Activated CD8-positive, alpha-beta T cell treated with anti-CD3 and anti-CD28 coated beads for 36 hours (primary cell): Measurements from ENCODE around the gene ARHGEF1. TPM values are rescaled to one million over a fixed set of nuclear protein-coding genes. Genes with fewer than 3 reads are reported as not detected.

ENCODE experiments used
- ATAC-seq: fragments of 200-7000 bp; cut with Tn5 transposase; one replicate; pipeline ENCODE4 v1.10.0; 2021; ENCODE audit warnings: mild to moderate bottlenecking, moderate library complexity
- CTCF ChIA-PET: fragments of 350-600 bp; sonication (Branson Sonifier 250); formaldehyde crosslinking; loops from one replicate; lab custom pipeline; 2021; ENCODE audit warnings: antibody characterized with exemption; lab: Charles Lee
- POLR2A ChIA-PET: fragments of 350-600 bp; sonication (Branson Sonifier 250); formaldehyde crosslinking; loops from one replicate; lab custom pipeline; 2021; ENCODE audit warnings: antibody characterized with exemption; lab: Charles Lee
- DNase-seq: peaks from one replicate; pipeline ENCODE4 v3.0.0-alpha.2; 2020
- H3K27ac Mint-ChIP-seq: one replicate; pipeline ENCODE4 v1.8.0; 2021; ENCODE audit warnings: mild to moderate bottlenecking, mixed read lengths
- H3K27me3 Mint-ChIP-seq: one replicate; pipeline ENCODE4 v1.8.0; 2021; ENCODE audit warnings: mixed read lengths
- H3K36me3 Mint-ChIP-seq: one replicate; pipeline ENCODE4 v1.8.0; 2021; ENCODE audit warnings: low read depth, mixed read lengths
- H3K4me1 Mint-ChIP-seq: one replicate; pipeline ENCODE4 v1.8.0; 2021; ENCODE audit warnings: low read depth, mixed read lengths
- H3K4me3 Mint-ChIP-seq: one replicate; pipeline ENCODE4 v1.8.0; 2021; ENCODE audit warnings: mild to moderate bottlenecking, moderate library complexity, mixed read lengths
- H3K9me3 Mint-ChIP-seq: one replicate; pipeline ENCODE4 v1.8.0; 2021; ENCODE audit warnings: mixed read lengths
- intact Hi-C: fragments of 100-400 bp; cut with micrococcal nuclease; formaldehyde crosslinking; loops from one replicate; pipeline ENCODE4 v1.10.0; 2022
- total RNA-seq, 2 experiments: library from RNA; stranded (reverse); gene quantifications; one replicate each; pipeline ENCODE4 v1.2.3, GENCODE V29; 2021
- TF ChIP-seq, protein P1 (sequence below): fragments of 200-600 bp; IDR thresholded peaks from one replicate; pipeline ENCODE4 v1.8.0; 2022; ENCODE audit warnings: antibody characterized with exemption, mild to moderate bottlenecking

ARHGEF1 gene
- total RNA-seq, 2 experiments from 2014 or later, result 307 to 308 TPM

DNA sequence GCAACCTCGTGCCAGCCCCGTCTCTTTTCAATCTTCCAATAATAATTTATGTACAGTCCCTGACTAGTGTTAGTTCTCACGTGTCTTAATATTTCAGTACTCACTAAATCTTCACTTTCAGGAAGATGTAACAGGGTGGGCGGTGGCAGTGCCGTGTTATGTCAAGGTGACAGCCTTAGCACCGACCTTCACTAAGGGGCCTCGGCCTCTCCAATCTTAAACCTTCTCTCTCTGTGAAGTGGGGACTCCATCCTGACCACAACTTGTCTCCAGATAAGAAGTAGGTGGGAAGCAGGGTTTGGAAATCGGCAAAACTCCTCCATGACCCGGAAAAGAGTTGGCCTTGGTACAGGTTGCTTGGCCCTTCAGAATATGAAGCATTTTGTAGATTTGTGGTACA is 21.1 kb upstream of the ARHGEF1 start:
- ChIA-PET POLR2A (interaction anchor here (0.6 to 7.5 kb wide), 12 partner anchors 9 to 96 kb away, joined by 3 to 169 read pairs (median 10); partner anchors contain the start of genes ARHGEF1, CD79A and RABAC1), CTCF (interaction anchor here (0.9 to 4.0 kb wide), 3 partner anchors 10 to 15 kb away, joined by 3 to 48 read pairs (median 13); partner anchors contain the start of gene CD79A)
- TF ChIP-seq, protein P1, sequence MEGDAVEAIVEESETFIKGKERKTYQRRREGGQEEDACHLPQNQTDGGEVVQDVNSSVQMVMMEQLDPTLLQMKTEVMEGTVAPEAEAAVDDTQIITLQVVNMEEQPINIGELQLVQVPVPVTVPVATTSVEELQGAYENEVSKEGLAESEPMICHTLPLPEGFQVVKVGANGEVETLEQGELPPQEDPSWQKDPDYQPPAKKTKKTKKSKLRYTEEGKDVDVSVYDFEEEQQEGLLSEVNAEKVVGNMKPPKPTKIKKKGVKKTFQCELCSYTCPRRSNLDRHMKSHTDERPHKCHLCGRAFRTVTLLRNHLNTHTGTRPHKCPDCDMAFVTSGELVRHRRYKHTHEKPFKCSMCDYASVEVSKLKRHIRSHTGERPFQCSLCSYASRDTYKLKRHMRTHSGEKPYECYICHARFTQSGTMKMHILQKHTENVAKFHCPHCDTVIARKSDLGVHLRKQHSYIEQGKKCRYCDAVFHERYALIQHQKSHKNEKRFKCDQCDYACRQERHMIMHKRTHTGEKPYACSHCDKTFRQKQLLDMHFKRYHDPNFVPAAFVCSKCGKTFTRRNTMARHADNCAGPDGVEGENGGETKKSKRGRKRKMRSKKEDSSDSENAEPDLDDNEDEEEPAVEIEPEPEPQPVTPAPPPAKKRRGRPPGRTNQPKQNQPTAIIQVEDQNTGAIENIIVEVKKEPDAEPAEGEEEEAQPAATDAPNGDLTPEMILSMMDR, result no peak
- Mint-ChIP-seq H3K27me3 (no peaks in the 10 kb centered on the region), H3K4me1 (peaks cover 52% of the 10 kb centered on the region), H3K4me3 (peak overlapping the region; percentile 83), H3K27ac (peak overlapping the region; percentile 94), H3K36me3 (peaks cover 56% of the 10 kb centered on the region), H3K9me3 (no peaks in the 10 kb centered on the region)
- DNase-seq (no peak), ATAC-seq (no peak)
- intact Hi-C loops, result no loop called here

DNA sequence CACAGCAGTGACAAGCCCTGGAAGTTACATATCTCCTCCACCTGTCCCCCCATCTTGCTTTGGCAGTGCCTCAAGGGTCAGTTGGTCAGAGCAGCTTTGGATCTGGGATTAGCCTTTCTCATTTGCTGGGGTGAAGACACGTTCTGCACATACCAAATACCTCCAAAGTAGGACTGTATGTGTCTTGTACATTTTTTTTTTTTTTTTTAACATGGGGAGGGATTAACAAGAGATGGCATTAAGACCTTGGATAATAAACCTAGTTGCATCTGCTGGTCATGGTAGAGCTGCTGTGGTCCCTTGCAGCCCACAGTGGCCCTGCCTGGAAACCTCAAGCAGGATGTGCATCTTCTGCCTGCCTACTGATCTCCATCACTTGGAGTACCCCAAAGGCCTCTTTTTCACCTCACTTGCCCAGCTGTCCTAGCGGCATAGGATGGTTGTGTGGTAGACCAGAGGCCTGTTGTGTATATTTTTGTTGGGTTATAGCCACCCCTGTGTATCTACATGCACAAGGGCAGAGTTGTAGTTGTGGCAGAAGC is 20.5 kb upstream of the ARHGEF1 start:
- TF ChIP-seq, protein P1, result no peak
- Mint-ChIP-seq H3K4me1 (peaks cover 56% of the 10 kb centered on the region), H3K9me3 (no peaks in the 10 kb centered on the region), H3K27ac (peak overlapping the region; percentile 94), H3K36me3 (peaks cover 58% of the 10 kb centered on the region), H3K4me3 (peak overlapping the region; percentile 83), H3K27me3 (no peaks in the 10 kb centered on the region)
- ChIA-PET POLR2A (interaction anchor here (0.6 to 7.5 kb wide), 13 partner anchors 9 to 217 kb away, joined by 3 to 169 read pairs (median 4); partner anchors contain the start of gene CD79A), CTCF (interaction anchor here (0.9 to 3.3 kb wide), 4 partner anchors 11 to 94 kb away, joined by 3 to 13 read pairs (median 4); no protein-coding TSS in a partner anchor)
- ATAC-seq (no peak), DNase-seq (no peak)
- intact Hi-C loops, result no loop called here

DNA sequence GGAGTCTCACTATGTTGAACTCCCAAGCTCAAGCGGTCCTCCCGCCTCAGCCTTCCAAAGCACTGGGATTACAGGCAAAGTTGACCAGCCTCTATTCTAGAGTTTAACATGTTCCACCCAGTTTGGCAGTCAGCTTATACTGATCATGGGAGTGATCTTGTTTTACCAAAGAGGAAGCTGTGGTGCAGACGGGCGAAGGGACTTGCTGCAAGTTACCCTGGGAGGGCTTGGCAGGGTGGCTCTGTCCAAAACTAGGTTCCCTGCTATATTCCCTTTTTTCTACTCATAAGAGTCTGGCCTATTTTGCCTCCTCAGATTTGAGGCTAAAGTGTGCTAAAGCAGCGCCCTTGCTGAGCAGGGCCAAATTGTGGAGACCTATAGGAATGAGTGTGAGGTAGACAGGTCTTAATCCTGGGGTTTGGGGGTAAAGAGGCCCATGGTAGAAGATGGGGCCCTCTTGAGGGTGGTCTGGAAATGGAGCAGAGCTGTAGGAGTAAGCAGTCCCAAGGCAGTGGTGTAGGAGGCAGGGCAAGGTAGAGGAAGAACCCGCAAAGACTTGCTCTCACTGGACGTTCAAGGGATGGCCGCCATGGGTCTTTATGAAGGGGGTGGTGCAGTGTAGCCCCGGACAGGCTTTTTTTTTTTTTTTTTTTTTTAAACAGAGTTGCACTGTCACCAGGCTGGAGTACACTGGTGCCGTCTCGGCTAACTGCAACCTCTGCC is 19.6 kb upstream of the ARHGEF1 start:
- TF ChIP-seq, protein P1, result no peak
- ATAC-seq, result no peak
- Mint-ChIP-seq H3K27ac (peak overlapping the region; percentile 94), H3K4me3 (peak overlapping the region; percentile 83), H3K4me1 (peaks cover 65% of the 10 kb centered on the region), H3K9me3 (no peaks in the 10 kb centered on the region), H3K27me3 (no peaks in the 10 kb centered on the region), H3K36me3 (peaks cover 66% of the 10 kb centered on the region)
- POLR2A ChIA-PET, result interaction anchor here (0.9 to 7.5 kb wide), 14 partner anchors 8 to 95 kb away, joined by 3 to 169 read pairs (median 5); partner anchors contain the start of genes CD79A and RABAC1
- intact Hi-C loops, result no loop called here
- CTCF ChIA-PET, result interaction anchor here (0.9 to 3.3 kb wide), 5 partner anchors 10 to 93 kb away, joined by 3 to 13 read pairs (median 4); no protein-coding TSS in a partner anchor
- no peak for DNase-seq

DNA sequence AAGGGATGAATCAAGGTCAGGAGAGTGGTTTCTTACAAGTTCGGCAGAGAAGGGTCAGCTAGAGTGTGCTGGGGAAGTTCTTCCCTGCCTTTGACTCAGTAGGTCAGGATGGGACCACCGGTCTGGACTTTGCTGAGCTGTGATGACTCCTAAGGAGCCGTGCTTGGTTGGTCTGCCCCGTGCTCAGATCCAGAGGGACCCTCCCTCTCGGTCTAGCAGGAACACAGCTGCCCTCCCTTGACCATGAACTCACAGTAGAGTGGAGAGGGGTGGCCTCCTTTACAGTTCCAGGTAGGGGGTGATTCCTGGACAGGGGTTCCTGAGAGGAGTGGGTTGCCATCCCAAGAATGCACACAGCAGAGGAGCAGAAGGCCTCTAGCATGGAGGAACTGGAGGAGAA is 18.6 kb upstream of the ARHGEF1 start:
- peak; percentile 1 for DNase-seq
- no peak for ATAC-seq
- ChIA-PET POLR2A (interaction anchor here (1.0 to 7.5 kb wide), 14 partner anchors 7 to 94 kb away, joined by 3 to 169 read pairs (median 6); partner anchors contain the start of genes CD79A and RABAC1), CTCF (interaction anchor here (1.3 to 3.3 kb wide), 2 partner anchors 9 to 81 kb away, joined by 4 to 13 read pairs; no protein-coding TSS in a partner anchor)
- Mint-ChIP-seq H3K9me3 (no peaks in the 10 kb centered on the region), H3K27me3 (no peaks in the 10 kb centered on the region), H3K27ac (peak overlapping the region; percentile 94), H3K4me1 (peaks cover 70% of the 10 kb centered on the region), H3K4me3 (peak overlapping the region; percentile 83), H3K36me3 (peaks cover 71% of the 10 kb centered on the region)
- TF ChIP-seq, protein P1, result no peak
- intact Hi-C loops, result no loop called here
